Muscle layer of colon (tissue), 2 donors: Measurements from ENCODE around the gene TMEM100.

Experiments
- H3K27ac ChIP-seq: one replicate; pipeline ENCODE4 v1.7.0; 2013; ENCODE audit warnings: low read depth, mild to moderate bottlenecking, low read length, moderate library complexity
- H3K27me3 ChIP-seq, 2 donors: one replicate each; pipeline ENCODE4 v1.7.0; 2013; ENCODE audit warnings: low read length in 2 of 2, mild to moderate bottlenecking in 2 of 2; ENCODE audit not compliant: insufficient read depth in 2 of 2, control insufficient read depth in 1 of 2
- H3K36me3 ChIP-seq: one replicate; pipeline ENCODE4 v1.7.0; 2013; ENCODE audit warnings: mild to moderate bottlenecking, low read length; ENCODE audit not compliant: insufficient read depth
- H3K4me1 ChIP-seq: one replicate; pipeline ENCODE4 v1.7.0; 2013; ENCODE audit warnings: mild to moderate bottlenecking, low read length; ENCODE audit not compliant: insufficient read depth
- H3K4me3 ChIP-seq, 2 donors: one replicate each; pipeline ENCODE4 v1.7.0; 2013; ENCODE audit warnings: low read length in 2 of 2, low read depth in 1 of 2, mild to moderate bottlenecking in 1 of 2, moderate library complexity in 1 of 2
- H3K9ac ChIP-seq: one replicate; pipeline ENCODE4 v1.7.0; 2013; ENCODE audit warnings: low read length
- H3K9me3 ChIP-seq: one replicate; pipeline ENCODE4 v1.7.0; 2013; ENCODE audit warnings: mild to moderate bottlenecking, low read length
- donor health status: abdominal sarcoma.
- donor health status: Adenocarcinoma of cecum.

The TMEM100 gene

DNA sequence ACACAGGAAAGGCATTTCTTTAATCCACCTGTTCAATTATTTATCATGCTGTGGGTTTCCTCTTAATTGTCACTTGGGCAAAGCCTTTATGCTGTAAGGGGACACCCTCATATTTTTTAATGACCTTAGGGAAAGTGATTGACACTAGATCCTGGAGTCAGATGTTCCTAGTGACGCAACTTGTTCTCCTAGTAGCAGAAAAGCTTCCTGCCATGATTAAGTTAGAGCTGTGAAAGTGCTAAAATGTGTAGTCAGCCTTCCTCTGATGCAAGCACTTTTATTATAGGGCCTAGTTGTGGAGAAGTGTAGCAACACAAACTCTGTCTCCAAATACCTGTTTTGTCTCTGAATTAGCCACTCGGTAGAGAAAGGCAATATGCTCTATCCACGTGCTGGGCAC, 12.3 kb downstream of the TMEM100 start:
- Histone ChIP-seq H3K27ac (no peak overlapping the region), H3K4me1 (peaks cover 16% of the 10 kb centered on the region), H3K4me3 (no peak overlapping the region), H3K9me3 (no peaks in the 10 kb centered on the region), H3K9ac (no peak overlapping the region), H3K27me3 (no peaks in the 10 kb centered on the region), H3K36me3 (no peaks in the 10 kb centered on the region)

DNA sequence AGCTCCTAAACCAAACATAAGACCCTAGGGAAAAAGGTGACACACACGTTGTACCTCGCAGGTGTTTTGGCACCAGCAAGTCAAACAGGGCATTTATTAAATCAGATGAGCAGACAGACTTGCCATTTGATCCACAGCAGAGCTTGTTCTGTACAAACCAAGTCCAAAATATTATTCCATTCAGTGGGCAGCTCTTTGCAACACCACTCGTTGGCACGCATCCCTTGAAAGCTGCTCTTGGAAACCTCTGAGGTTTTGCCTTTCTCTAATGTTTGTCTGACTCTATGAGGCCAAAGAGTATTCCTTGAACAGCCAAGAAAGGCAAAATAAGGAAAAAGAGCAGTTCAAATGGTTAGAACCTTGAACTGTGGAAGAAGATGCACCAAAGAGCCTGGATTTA, 12.7 kb downstream of the TMEM100 start:
- H3K9ac ChIP-seq, result no peak overlapping the region
- H3K9me3 ChIP-seq, result no peaks in the 10 kb centered on the region
- peaks cover 16% of the 10 kb centered on the region for H3K4me1 ChIP-seq
- H3K27me3 ChIP-seq, result no peaks in the 10 kb centered on the region
- no peak overlapping the region for H3K27ac ChIP-seq
- no peak overlapping the region for H3K4me3 ChIP-seq
- H3K36me3 ChIP-seq, result no peaks in the 10 kb centered on the region

DNA sequence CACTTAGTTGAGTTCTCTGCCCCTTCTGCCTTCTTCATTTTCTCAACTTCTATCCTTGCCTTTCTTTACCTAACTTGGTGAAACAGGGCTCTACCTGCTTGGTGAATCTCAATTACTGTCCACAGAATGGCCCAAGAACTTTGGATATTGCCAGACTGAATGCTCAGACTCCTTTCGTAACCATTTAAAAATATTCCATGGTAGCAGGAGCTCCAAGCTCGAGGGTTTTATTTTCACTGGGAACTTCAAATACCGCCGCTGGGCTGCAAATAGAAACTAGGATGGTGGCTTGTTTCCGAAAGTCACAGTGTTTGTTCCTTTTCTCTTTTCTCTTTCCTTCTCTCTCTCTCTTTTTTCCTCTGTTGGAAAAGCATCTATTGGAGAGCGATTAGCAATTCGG, 13.2 kb downstream of the TMEM100 start:
- Histone ChIP-seq H3K27ac (no peak overlapping the region), H3K4me1 (peaks cover 16% of the 10 kb centered on the region), H3K9ac (no peak overlapping the region), H3K36me3 (no peaks in the 10 kb centered on the region), H3K4me3 (no peak overlapping the region), H3K27me3 (no peaks in the 10 kb centered on the region), H3K9me3 (no peaks in the 10 kb centered on the region)

DNA sequence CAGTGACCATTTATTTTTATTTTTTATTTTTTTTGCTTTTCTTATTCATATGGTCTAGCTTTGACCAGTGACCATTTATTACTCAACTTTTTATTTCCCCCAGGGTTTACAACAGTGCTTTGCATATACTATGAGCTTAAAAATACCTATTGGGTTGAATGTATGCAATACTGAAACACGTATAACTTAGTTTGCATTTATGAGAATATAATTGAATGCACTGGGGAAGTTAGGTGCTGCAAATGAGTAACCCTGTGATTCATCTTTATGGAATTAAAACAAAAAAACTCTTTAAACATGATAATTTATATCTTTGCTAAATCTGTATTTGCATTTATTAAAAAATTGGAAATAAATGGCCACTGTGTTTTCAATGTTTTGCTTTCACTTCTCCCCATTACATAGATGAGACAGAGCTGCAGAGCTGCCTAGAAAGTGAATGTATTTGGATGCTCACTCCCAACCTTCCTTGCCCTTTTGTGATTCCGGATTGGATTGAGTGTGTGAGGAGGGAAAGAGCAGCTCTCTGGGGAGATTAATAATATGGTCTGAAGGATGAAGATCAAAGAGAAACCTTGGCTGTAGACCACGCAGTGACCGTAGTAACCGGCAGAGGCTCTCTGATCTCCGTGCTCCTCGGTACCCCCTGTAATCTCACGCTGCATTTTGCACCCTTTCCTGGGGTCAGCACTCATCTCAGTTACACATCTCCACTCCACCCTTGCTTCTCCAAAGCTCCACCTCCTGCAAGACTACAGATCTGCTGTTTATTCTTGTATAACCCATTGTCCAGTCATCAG, 14.3 kb downstream of the TMEM100 start:
- H3K9ac ChIP-seq, result no peak overlapping the region
- H3K4me3 ChIP-seq, result no peak overlapping the region
- H3K36me3 ChIP-seq, result no peaks in the 10 kb centered on the region
- H3K27me3 ChIP-seq, result no peaks in the 10 kb centered on the region
- peaks cover 16% of the 10 kb centered on the region for H3K4me1 ChIP-seq
- H3K27ac ChIP-seq, result no peak overlapping the region
- H3K9me3 ChIP-seq, result no peaks in the 10 kb centered on the region

DNA sequence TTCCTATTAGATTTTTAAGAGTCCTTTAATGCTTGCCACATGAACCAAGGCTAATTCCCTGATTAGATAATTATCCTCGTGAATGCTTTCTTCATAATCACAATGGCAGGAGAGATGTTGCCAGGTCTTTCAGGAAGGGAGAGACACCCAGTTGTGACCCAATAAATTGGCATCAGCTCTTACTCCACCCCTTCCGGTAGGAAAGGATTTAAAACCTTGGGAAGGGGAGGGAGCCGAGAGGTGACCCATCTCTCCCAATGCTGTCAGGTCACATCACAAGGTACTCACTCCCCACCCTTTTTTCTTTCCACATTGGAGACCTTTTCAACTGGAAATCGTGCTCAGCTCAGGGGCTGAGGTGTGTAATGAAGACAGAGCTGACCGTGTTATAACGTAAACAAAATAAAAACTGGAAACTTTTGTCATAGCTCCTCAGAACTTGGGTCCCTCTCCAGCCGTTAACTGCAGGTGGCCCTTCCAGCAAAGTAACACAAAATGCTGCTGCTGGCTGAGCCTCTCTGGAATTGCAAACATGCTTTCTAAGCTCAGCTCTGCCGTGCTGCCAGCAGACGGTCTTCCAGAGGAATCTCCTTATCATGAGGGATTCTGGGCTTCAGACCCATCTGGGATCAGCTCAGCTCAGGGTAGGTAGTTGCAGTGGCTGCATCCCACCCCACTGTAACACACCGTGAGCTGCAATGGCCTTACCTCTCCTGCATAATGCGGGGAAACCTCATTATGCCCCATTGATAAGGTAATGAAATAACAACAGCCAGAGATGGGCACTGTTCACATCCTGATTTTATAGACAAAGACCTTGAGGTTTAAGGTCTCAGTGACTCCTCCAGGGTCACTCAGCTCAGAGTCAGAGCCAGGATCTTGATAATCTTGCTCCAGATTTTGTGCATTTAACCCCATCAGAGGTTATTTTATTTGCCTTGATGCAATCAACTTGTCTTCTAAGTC, 15.6 kb downstream of the TMEM100 start:
- H3K9me3 ChIP-seq, result no peaks in the 10 kb centered on the region
- H3K27ac ChIP-seq, result no peak overlapping the region
- H3K27me3 ChIP-seq, result no peaks in the 10 kb centered on the region
- no peaks in the 10 kb centered on the region for H3K36me3 ChIP-seq
- peaks cover 16% of the 10 kb centered on the region for H3K4me1 ChIP-seq
- no peak overlapping the region for H3K9ac ChIP-seq
- no peak overlapping the region for H3K4me3 ChIP-seq

DNA sequence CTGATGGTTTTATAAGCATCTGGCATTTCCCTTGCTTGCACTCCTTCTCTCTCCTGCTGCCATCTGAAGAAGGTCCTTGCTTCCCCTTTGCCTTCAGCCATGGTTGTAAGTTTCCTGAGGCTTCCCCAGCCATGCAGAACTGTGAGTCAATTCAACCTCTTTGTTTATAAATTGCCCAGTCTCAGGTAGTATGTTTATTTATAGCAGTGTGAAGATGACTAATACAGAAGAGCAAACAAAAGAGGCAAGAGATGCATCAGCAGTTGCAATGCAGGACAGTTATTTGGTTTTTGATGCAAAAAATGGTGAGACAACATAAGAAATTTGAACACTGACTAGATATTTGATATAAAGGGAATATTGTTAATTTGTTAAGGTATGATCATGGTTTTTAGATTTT, 16.8 kb downstream of the TMEM100 start:
- no peaks in the 10 kb centered on the region for H3K27me3 ChIP-seq
- H3K9me3 ChIP-seq, result no peaks in the 10 kb centered on the region
- no peak overlapping the region for H3K27ac ChIP-seq
- H3K4me1 ChIP-seq, result peaks cover 14% of the 10 kb centered on the region
- no peak overlapping the region for H3K9ac ChIP-seq
- H3K4me3 ChIP-seq, result no peak overlapping the region
- no peaks in the 10 kb centered on the region for H3K36me3 ChIP-seq

DNA sequence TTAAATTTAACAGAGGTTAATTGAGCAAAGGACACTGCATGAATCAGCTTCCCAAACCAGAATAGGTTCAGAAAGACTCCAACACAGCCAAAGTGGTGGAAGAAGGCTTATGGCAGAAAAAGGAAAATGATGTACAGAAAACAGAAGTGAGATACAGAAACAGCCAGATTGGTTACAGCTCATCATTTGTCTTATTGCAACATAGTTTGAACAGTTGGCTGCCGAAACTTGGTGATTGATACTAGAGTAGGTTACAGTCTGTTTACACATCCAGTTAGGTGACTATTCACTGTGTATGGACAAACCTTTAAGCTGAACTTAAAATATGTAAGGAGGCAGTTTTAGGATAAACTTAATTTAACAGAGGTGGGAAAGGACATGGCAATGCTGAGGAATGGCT, 18.3 kb downstream of the TMEM100 start:
- H3K9me3 ChIP-seq, result no peaks in the 10 kb centered on the region
- H3K4me3 ChIP-seq, result no peak overlapping the region
- H3K36me3 ChIP-seq, result no peaks in the 10 kb centered on the region
- H3K4me1 ChIP-seq, result peaks cover 9% of the 10 kb centered on the region
- no peak overlapping the region for H3K27ac ChIP-seq
- H3K27me3 ChIP-seq, result no peaks in the 10 kb centered on the region
- no peak overlapping the region for H3K9ac ChIP-seq

DNA sequence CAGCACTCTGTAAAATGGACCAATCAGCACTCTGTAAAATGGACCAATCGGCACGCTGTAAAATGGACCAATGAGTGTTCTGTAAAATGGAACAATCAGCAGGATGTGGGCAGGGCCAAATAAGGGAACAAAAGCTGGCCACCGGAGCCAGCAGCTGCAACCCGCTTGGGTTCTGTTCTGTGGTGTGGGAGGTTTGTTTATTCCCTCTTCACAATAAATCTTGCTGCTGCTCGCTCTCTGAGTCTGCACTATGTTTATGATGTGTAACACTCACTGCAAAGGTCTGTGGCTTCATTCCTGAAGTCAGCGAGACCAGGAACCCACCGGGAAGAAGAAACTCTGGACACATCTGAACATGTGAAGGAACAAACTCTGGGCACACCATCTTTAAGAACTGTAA, 20.5 kb downstream of the TMEM100 start:
- Histone ChIP-seq H3K9me3 (no peaks in the 10 kb centered on the region), H3K36me3 (no peaks in the 10 kb centered on the region), H3K4me1 (peaks cover 5% of the 10 kb centered on the region), H3K27me3 (no peaks in the 10 kb centered on the region), H3K4me3 (no peak overlapping the region), H3K9ac (no peak overlapping the region), H3K27ac (no peak overlapping the region)

DNA sequence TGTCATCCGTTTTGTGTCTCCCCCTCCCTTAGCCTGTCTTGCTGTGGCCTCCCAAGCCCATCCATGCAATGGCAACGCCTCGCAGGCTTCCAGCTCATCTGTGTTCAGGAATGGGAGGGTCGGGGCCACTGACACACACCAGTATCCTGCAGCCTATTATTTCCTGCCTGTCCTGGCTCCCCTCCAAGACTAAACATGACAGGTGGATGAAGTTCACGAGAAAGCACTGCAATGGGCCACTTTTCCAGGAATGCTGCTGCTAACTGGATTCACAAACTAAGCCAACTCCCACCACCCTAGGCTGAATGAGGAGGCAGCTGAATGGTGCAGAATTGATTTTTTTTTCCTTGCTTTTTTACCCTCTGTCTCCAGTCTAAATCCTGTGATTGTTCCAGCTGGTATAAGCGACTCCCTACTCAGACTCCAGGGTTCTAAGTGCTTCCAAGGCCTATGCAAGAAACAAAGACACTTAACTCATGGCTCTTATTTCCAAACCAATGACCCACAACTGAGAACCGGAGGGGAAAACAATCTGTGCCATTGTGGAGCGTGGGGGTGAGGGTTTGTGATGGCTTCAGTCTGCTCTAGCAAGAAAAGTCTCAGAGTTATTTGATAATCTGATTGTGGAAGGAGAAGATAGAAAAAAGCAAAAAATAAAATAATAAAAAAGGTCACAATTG, 23.3 kb downstream of the TMEM100 start:
- Histone ChIP-seq H3K36me3 (no peaks in the 10 kb centered on the region), H3K4me3 (no peak overlapping the region), H3K4me1 (no peaks in the 10 kb centered on the region), H3K27me3 (no peaks in the 10 kb centered on the region), H3K27ac (no peak overlapping the region), H3K9ac (no peak overlapping the region), H3K9me3 (no peaks in the 10 kb centered on the region)

DNA sequence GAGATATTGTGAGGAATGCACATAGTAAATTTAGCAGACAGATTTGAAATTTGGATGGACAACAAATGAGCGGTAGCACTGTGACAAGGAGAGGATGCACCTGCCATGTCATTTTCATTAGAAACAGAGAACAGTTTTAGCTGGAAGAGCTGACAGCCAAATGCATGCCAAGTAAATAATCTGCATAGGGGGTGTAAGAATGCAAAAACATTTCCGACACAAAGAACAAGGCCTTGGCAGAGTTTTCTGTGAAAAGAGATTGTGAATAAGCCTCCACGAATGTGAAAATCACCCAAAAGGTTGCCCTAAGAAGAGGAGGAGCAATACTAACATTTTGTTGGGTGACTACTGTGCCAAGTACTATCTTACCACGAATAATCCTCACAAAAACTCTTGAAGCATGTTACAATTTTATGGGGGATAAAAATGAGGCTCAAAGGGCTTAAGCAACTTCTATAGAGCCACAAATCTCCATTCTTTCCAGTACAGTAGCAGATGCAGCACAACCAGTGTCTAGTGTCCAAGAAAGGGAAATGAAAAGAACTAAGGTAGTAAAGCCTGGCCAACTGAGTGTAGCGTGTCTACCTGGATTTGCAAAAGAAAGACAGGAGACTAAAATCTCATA, 28.3 kb downstream of the TMEM100 start:
- Histone ChIP-seq H3K36me3 (no peaks in the 10 kb centered on the region), H3K27me3 (no peaks in the 10 kb centered on the region), H3K27ac (no peak overlapping the region), H3K9me3 (no peaks in the 10 kb centered on the region), H3K4me1 (peaks cover 8% of the 10 kb centered on the region), H3K9ac (no peak overlapping the region), H3K4me3 (no peak overlapping the region)
